ENCODE results near the gene MMADHC.

MMADHC gene

DNA sequence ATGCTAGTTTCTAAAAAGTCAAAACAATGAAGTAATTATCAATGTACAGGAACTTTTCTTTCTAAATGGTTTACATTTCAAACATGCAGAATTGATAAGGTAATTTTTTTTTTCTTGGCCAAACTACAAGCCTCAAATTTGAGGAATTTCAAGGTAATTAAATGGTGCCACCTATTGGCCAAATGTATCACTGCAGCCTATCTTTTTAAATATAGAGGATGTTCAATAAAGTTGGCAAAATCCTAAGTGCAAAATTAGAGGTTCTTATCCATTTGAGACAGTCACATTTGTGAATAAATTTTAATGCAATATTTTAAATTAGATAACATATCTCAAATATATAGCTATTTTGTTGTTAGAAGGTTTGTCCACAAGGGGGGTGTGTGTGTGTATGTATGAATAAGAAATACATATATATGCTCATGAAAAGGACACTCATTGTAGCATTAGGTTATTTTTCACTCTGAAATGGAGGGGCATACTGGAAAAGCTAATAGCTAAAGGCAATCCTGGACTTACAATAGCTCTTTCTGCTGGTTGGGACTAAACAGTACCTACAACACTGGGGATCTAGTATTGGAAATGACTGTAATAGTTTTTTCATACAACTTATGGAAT lies 26.2 kb downstream of the MMADHC start:
- TF ChIP-seq REST (IDR thresholded peaks at IDR 0.05; ENCODE audit: insufficient read depth in 1 of 2, low read depth in 2 of 2, low read length in 2 of 2) (no peak), FOXP2 (optimal IDR thresholded peaks at IDR 0.05; ENCODE audit: borderline replicate concordance, extremely low read depth, extremely low read length, insufficient read depth) (no peak), TAF1 (IDR thresholded peaks at IDR 0.05; ENCODE audit: borderline replicate concordance, insufficient read depth, low read length) (no peak), SIN3A (IDR thresholded peaks at IDR 0.05; ENCODE audit: borderline replicate concordance, insufficient read depth, low read length) (no peak), POLR2AphosphoS5 (IDR thresholded peaks at IDR 0.05; ENCODE audit: low read depth, low read length) (no peak)

- TF ChIP-seq POLR2AphosphoS5 (IDR thresholded peaks at IDR 0.05; ENCODE audit: low read depth, low read length) (no peak), FOXP2 (optimal IDR thresholded peaks at IDR 0.05; ENCODE audit: borderline replicate concordance, extremely low read depth, extremely low read length, insufficient read depth) (no peak), TAF1 (IDR thresholded peaks at IDR 0.05; ENCODE audit: borderline replicate concordance, insufficient read depth, low read length) (no peak), SIN3A (IDR thresholded peaks at IDR 0.05; ENCODE audit: borderline replicate concordance, insufficient read depth, low read length) (no peak), REST (IDR thresholded peaks at IDR 0.05; ENCODE audit: insufficient read depth in 1 of 2, low read depth in 2 of 2, low read length in 2 of 2) (no peak)
These were observed 28.1 kb downstream of the MMADHC start for GRCh38 chr2:149559341-149560068.

DNA sequence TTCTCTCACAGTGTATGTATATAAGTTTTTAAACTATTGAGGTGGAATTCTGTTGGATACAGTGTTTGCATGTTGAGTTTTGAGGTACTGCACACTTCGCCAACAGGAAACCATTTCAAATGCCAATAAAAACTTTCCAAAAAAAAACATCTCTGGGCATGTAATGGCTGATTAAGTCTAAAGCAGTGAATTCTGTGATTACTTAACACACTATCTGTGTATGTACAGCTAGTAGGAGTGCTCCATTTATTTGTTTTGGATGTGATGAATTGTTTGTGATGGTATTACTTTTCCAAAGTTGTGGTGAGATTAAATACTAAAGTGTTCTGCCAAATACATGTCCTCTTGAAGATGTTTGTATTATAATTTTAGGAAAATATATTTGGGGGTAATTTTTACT lies 31.1 kb downstream of the MMADHC start:
- no peak for TF ChIP-seq TAF1 (IDR thresholded peaks at IDR 0.05; ENCODE audit: borderline replicate concordance, insufficient read depth, low read length)
- no peak for TF ChIP-seq REST (IDR thresholded peaks at IDR 0.05; ENCODE audit: insufficient read depth in 1 of 2, low read depth in 2 of 2, low read length in 2 of 2)
- TF ChIP-seq SIN3A (IDR thresholded peaks at IDR 0.05; ENCODE audit: borderline replicate concordance, insufficient read depth, low read length): no peak
- TF ChIP-seq FOXP2 (optimal IDR thresholded peaks at IDR 0.05; ENCODE audit: borderline replicate concordance, extremely low read depth, extremely low read length, insufficient read depth): no peak
- TF ChIP-seq POLR2AphosphoS5 (IDR thresholded peaks at IDR 0.05; ENCODE audit: low read depth, low read length): no peak

DNA sequence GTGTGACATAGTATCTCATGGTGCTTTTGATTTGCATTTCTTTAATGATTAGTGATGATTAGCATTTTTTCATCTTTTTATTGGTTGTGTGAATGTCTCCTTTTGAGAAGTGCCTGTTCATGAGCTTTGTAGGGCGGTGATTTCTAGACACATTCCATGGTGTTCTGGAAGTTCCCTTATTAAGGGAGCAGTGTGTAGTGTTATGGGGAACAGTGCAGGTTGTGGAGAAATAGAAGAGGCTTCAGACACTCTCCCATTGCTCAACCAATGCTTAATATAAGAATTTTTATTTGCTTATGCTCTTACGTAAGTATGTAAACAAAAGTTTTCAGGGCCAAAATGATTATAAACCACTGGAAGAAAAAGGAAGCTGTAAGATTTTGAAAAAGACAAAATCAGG lies 34.7 kb downstream of the MMADHC start:
- TF ChIP-seq POLR2AphosphoS5 (IDR thresholded peaks at IDR 0.05; ENCODE audit: low read depth, low read length): no peak
- TF ChIP-seq SIN3A (IDR thresholded peaks at IDR 0.05; ENCODE audit: borderline replicate concordance, insufficient read depth, low read length): no peak
- no peak for TF ChIP-seq REST (IDR thresholded peaks at IDR 0.05; ENCODE audit: insufficient read depth in 1 of 2, low read depth in 2 of 2, low read length in 2 of 2)
- no peak for TF ChIP-seq FOXP2 (optimal IDR thresholded peaks at IDR 0.05; ENCODE audit: borderline replicate concordance, extremely low read depth, extremely low read length, insufficient read depth)
- no peak for TF ChIP-seq TAF1 (IDR thresholded peaks at IDR 0.05; ENCODE audit: borderline replicate concordance, insufficient read depth, low read length)
